Stimulated activated CD8-positive, alpha-beta memory T cell treated with anti-CD3 and anti-CD28 coated beads, Interleukin-4, amount 100 ng/mL, for 48 hours (primary cell): ENCODE results near the gene PLXNA4.
"Not testable (repeated sequence)": the region's sequence is repeated elsewhere in the genome, so short reads cannot be mapped to it uniquely, and the experiment has no call there.

Experiments
- DNase-seq: peaks from one replicate; pipeline ENCODE4 v3.0.0-alpha.2; 2020

PLXNA4 gene

DNA sequence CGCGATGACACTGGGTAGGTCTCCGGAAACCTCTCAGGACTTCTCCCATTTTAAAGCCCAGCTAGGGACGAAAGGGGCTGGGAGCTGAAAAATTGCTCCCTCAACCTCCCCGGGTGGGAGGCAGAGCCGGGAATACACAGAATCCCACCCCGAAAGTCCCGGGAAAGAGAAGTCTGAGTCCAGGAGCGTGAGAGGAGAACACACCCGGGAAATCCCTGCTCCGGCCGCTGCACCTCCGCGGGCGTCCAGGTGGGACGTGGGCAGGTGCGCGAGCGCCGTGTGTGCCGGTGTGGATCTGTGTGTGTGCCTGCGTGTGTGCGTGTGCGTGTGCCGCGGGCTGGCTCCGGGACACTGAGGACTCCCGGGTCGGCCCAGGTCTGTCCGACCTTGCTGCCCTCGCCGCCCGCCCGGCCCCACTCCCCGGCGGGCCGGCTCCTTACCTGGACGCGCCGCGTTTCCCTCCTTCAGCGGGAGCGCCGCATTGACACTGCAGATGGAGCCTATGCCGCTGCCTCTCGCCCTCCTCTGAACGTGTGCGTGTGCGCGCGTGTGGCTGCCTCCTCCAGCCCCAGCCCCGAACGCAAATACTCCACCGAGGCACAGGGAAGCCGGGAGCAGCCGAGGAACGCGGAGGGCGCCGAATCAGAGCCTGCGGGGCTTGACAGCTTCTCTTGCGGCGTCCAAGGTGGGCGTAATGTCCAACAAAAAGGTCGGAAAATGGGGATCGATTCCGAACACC, at the start of gene PLXNA4:
Gene PLXNA4, minus strand, starts transcription at position 489 of the 739 bp plus-strand sequence. CDS start 67,777 bp downstream, outside the sequence.
- no peak for DNase-seq

DNA sequence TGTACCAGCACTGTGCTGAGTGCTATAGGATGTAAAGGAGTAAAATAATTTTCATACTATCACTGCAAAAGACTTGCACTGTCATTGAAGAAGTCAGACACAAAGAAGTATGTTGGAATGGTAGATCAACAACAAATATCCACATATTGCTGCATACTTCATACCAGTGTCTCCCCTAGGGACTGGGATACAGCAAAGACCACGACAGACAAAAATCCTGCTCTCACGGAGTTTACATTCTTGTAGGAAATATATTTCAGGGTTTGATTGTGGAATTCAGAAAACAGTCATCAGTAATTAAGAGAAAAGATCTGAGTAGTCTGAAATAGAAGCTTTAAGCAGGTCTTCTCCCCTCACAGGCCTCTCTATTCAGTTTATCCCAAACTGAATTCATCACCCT, 49.4 kb upstream of the PLXNA4 start:
- no peak for DNase-seq

- DNase-seq = no peak
Measured at GRCh38 chr7:132622081-132622480, 45.8 kb upstream of the PLXNA4 start.

DNA sequence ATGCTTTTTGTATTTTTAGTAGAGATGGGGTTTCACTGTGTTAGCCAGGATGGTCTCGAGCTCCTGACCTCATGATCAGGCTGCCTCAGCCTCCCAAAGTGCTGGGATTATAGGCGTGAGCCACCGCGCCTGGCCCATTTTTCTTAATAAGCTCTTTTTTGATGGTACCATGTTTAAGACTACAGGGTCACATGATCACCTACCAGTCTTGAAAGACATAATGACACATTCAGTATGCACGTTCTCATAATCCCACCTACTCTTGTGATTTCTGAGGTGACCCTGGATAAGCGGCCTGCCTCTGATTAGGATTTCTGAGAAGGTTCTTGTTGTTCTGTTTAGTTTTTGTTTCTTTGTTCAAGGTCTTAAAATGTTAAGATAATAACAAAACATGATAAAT, 43.7 kb upstream of the PLXNA4 start:
- DNase-seq = no peak

DNA sequence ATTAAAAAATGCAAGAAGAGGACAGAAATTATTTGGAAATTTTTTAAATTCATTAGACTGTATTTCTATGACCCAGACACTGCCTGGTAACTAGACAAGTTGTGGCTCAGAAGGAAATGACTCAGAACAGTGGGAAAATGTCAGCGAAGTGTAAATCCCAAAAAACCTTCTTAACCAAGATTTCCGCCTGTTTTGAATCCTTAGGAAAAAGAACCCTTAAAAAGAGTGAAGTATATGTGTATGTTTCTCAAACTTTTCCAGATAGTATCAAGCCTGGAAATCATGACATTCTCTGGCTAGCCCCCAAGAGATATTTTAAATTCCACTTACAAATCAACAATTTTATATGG, 42.7 kb upstream of the PLXNA4 start:
- no peak for DNase-seq

DNA sequence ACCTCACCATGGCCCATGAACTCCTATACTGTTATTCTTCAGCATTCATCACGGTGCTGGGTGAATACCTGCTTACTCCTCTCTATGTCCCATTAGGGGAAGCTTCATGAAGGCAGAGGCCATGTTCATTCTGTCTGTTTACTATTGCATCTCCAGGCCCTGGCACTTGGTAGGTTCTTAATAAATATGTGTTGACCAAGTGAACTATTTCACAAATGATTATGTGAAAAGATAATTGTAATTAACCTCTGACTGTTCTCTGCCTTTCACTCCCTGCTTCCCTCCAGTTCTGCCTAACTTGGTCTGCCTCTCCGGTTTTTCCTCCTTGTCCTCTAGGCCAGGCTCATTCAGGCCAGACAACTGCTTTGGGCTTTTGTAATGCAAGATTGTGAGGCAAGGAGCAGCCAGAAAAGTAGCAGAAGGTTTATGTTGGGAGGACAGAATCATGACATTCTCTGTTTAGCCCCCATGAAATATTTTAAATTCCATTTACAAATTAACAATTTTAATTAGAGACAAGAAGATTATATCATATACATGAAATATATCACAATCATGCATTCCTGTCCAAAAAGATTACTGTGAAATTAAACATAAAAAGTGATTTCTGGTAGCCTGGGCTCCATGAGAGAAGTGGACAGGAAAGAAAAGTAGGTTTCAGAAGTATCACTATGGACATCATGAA, 42.1 kb upstream of the PLXNA4 start:
- DNase-seq = no peak

- DNase-seq = no peak
Measured at GRCh38 chr7:132614428-132615318, 38.4 kb upstream of the PLXNA4 start.

DNA sequence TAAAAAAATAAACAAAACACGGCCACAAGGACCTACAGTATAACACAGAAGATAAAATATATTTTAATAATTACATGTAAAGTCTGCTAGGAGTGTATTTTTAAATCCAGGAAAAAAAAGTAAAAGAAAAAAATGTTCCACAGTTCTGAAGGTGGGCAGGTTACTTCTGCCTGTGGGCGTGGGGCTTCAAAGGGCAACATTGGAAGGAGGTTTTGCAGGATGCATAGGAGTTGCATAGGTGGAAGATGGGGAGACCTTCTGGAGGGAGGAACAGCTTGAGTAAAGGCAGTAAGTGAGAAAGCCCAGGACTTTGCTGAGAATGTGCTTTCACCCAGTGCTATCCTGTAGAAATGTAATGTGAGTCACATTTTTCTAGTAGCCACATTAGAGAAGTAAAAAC, 37.5 kb upstream of the PLXNA4 start:
- DNase-seq = no peak

- no peak for DNase-seq
Measured at GRCh38 chr7:132610995-132611394, 34.7 kb upstream of the PLXNA4 start.

DNA sequence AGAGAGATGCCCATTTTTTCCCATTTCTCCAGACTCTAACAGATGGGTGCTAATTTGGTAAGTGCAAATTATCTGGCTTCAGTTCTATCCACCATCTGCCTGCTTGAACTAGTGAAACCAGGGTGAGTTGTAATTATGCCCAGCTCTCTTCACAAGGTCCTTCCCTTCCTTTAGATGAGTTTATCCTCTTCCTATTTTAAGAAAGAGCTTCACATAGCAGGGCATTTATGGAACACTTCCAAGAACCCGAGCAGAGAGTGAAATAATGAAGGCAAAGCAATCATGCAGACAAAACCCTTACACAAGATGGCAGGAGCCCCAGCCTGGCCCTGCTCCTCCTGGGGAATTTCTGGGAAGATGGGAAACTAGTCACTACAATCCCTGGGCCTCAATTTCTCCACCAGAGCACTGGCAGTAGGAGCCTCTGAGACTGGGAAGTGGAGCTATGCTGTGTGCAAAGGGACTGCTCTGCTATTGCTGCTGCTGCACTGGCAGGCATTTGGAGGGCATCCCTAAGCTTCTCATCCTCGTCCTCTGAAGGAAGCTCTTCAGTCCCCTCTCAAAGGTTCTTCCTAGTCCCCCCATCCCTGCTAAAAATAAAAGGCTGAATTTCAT, 33.7 kb upstream of the PLXNA4 start:
- no peak for DNase-seq

DNA sequence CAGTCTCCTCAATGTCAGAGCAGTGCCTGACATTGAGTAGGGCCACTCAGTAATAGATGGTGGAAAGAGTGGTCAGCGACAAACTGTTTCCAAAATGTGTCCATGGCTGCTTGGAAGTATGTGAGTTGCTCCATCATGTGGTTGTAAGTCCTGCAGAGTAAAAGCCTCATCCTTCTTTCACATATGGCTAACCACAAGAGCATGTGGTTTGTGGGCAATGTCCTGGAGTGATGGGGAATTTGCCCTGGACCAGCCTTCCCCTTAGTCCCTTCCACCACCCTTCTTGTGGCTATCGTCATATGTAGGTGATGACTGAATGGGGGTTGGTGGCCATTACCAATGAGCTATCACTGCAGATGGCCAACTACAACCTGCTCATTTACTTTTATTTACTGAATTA, 33.0 kb upstream of the PLXNA4 start:
- DNase-seq = no peak

DNA sequence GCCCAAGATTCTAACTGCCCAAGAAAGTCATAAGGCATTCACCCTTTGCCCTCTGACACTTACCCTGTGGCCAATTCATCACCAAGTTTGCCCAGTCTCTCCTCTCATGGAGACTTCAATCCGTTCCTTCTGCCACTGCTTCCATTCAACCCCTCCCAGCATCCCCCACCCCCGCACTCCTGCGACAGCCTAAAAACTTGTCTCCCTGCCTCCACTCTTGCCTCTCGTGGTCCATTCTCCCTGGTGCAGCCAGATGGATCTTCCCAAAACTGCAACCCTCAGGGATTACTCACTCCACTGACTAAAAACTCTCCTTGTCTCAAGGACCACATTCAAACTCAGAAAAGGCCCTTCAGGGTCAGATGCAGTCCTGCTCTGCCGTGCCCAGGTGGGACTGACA, 32.3 kb upstream of the PLXNA4 start:
- DNase-seq = no peak

GRCh38 chr7:132607656-132608055, 31.4 kb upstream of the PLXNA4 start:
- no peak for DNase-seq

- DNase-seq = no peak
Measured at GRCh38 chr7:132604121-132604520, 27.9 kb upstream of the PLXNA4 start.

DNA sequence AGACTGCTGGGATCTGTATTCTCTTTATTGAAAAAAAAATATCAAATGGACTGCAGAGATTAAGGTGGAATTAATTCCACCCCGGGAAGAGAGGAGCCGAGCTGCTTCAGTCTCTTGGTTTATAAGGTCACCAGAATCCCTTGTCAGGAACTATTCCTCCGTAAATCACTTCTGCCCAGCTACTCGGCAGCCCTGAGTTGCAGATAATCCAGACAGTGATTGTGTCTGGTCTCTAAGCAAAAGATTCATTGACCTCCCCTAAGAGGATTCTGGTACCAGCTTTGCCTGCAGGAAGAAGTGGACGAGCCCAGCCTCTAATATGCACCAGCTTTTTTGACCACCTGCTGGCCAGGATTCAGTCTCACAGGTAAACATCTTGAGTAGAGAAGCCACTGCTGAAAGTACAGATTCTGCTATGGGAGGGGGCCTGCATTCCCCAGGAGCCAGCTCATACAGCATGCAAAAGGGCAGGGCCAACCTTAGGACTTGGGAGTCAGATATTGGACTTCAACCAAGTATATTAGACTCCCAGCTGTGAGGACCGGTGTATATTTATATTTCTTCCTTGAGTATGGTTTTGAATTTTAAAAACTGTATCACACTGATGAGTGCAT, 27.1 kb upstream of the PLXNA4 start:
- no peak for DNase-seq

DNA sequence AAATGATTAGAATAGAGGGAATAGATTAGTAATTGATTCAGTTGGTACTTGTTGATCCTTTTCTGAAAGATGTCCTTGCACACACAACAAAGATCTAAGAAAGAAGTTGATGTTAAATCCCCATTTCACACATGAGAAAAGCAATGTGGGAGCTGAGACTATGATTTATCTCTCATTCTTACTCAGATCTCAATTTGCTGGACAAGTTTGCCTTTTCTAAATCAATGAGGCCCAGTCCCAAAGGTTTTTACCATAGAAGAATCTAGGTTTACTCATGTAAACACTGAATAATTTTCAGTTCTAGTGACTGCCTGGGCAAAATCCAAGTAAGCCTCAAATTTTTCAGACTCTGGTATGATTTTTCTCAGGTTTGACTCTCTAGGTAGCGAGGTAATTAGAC, 25.5 kb upstream of the PLXNA4 start:
- no peak for DNase-seq

DNA sequence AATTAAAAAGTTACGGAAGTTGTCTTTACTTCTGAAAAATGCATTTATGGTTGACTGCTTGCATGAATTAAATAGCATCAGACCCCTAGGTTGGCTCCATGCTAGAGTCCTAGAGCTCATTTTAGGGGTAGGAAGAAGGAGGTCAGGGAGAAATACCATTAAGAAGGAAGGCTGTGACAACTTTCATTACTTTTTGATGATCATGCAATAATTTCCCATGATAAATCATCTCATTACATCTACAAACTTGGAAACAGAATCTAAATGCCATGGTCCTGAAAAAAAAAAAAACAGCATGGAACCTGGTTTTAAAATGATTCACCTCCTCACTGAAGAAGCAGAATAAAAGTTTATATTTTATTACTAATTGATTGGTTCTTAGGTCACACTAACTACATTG, 20.3 kb upstream of the PLXNA4 start:
- DNase-seq = no peak

- DNase-seq = not testable (repeated sequence)
Measured at GRCh38 chr7:132594741-132595140, 18.5 kb upstream of the PLXNA4 start.

GRCh38 chr7:132592936-132593335, 16.7 kb upstream of the PLXNA4 start:
- no peak for DNase-seq

GRCh38 chr7:132592231-132592920, 16.1 kb upstream of the PLXNA4 start:
- DNase-seq = no peak

DNA sequence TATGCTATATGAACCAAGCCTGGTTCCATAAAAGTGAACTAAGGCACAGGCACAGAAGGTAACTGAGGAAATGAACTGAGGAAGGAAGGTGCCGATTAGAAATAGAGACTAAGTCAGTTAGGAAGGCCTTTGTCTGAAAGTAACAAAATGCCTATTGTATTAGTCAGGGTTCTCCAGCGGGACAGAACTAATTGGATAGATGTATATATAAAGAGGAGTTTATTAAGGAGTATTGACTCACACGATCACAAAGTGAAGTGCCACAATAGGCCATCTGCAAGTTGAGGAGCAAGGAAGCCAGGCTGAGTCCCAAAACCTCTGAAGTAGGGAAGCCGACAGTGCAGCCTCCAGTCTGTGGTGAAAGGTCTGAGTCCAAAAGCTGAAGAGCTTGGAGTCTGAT, 13.9 kb upstream of the PLXNA4 start:
- no peak for DNase-seq

DNA sequence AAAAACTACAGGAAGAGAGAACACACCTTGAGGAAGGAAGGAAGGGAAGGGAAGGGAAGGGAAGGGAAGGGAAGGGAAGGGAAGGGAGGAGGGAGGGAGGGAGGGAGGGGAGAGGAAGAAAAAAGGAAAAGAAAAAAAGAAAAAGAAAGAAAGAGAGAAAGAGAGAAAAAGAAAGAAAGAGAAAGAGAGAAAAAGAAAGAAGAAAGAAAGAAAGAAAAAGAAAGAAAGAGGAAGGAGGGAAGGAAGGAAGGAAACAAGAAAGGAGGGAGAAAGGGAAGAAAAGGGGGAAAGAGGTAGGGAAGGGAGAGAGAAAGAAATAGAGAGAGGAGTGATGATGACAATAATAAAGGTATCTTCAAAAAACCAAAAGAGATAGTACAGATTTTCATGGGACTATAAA, 12.3 kb upstream of the PLXNA4 start:
- DNase-seq = no peak
